GM21528 (cell line): ENCODE results near the gene CDC73.
"Not testable (repeated sequence)": the region's sequence is repeated elsewhere in the genome, so short reads cannot be mapped to it uniquely, and the experiment has no call there.

Experiments used
- ATAC-seq: cut with Tn5 transposase; IDR thresholded peaks from one replicate; pipeline ENCODE4 v1.9.1; 2021; ENCODE audit warnings: mild to moderate bottlenecking, moderate library complexity; ENCODE audit not compliant: unreplicated experiment, low FRiP score

CDC73 gene

DNA sequence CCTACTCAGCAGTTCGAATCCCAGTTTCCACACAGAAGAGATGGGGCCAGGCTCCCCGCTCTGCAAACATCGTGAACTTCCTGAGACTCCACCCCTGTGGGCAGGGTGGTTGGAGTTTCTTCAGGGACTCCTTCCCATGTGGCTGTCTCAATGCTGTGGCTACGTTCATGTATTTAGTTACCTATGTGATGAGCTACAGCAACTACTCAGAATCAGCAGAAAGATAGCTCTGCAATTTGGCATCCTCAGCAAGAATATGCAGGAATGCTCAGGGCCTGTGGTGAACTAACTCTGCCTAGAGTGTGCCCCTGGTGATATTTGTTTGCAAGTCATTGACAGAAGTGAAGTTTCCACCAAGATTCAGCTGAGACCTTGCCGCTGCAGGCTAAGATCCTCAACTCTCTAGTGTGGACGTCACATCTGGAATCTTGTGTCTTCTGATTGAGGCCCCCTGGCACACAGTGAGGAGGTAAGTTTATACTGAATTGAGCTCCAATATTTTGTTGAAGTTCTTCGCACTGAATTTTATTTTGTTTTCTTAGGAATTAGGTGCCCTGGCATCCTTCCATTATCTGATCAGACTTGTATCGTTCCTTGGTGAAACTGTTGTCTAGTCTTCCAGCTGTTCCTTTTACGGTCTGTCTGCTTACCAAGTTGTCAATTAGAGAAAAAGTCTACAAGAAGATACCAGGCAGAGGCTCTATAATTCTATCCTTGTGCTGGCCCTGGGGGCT is 8.4 kb upstream of the CDC73 start:
- no peak for ATAC-seq

DNA sequence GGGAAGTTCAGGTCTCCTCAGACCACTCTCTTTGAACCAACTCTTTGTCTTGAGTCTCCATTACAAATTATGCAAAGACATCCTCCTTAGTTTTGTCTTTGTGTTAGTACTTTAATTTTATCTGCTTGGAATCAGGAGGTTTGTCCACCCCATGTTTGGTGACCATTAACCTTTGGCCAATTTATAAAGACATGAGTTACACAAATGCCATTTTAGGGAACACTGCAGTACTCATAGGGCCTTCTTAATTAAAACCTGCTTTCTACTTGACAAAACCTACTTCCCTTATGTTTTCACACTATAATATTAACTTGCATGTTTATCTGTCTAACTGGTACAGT is 7.9 kb upstream of the CDC73 start:
- no peak for ATAC-seq

DNA sequence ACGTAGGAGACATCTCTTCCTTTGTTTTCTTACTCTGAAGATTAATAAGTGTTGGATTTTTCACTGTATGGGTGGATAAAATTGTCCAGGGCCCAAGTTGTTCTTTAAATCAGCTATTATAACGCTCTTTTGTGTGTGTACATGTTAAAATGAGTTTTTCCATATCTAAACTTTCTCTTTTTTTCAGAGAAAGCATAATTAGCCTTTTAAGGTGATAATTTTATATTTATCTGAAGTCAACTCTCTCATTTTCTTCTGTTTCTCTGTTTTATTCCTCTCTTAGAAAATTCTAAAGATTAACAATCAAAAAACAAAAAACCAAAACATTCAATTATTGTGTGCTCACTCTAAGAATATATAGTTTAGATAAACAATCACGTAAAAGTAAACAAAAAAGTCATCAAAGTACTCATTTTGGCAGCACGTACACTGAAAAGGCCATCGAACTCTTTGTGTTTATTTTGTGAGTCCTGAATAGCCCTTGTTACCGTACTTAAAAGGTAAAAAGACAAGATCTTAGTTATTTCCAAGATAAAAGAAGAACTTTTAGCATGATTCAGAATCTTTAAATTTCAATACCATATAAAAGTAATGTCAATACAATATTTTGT is 7.2 kb upstream of the CDC73 start:
- ATAC-seq: no peak

DNA sequence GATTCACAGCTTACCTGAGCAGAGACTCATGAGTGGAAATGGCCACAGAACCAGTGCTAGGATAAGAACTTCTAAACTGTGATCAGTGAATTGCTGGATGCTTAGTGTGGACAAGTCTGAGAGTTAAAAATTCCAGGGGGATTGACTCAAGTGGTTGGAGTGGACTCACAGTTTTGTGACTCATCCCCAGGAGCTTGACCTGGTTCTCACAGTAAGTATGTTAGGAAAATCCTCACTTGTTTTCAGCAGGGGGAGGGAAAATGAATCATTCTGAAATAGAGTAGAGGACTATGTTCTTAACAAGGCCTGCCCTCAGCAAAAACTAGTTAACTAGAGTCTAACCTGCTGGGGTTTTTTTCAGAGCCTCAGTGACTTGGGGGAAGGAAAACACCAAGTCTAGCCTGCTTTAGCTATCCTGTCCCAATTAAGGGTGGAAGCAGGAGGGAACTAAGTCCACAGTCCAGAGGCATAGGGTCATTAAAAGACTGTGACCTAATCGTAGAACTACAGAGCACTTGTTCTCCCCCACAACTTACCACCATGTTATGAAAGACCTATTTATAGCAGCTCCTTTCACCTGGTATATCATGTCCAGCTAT is 6.1 kb upstream of the CDC73 start:
- ATAC-seq: no peak

DNA sequence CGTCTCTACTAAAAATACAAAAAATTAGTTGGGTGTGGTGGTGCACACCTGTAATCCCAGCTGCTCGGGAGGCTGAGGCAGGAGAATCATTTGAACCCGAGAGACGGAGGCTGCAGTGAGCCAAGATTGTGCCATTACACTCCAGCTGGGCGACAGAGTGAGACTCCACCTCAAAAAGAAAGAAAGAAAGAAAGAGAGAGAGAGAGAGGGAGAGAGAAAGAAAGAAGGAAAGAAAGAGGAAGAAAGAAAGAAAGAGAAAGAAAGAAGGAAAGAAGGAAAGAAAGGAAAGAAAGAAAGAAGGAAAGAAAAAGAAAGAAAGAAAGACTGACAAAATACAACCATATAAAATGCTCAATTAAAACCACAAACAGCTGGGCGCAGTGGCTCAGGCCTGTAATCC is 4.7 kb upstream of the CDC73 start:
- ATAC-seq: not testable (repeated sequence)

DNA sequence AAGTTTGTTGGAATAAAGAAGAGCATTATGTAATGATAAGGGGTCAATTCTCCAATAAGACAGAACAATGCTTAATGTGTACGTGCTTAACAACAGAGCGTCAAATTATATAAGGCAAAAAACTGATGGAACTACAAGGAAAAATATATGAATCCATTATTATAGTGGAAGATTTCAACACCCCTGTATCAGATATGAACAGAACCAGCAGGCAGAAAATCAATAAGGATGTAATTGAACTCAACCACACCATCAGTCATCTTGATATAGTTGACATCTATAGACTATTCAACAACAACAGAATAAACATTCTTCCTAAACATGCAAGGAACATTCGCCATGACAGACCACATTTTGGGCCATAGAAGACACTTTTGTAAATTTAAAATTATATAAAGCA is 3.6 kb upstream of the CDC73 start:
- no peak for ATAC-seq

DNA sequence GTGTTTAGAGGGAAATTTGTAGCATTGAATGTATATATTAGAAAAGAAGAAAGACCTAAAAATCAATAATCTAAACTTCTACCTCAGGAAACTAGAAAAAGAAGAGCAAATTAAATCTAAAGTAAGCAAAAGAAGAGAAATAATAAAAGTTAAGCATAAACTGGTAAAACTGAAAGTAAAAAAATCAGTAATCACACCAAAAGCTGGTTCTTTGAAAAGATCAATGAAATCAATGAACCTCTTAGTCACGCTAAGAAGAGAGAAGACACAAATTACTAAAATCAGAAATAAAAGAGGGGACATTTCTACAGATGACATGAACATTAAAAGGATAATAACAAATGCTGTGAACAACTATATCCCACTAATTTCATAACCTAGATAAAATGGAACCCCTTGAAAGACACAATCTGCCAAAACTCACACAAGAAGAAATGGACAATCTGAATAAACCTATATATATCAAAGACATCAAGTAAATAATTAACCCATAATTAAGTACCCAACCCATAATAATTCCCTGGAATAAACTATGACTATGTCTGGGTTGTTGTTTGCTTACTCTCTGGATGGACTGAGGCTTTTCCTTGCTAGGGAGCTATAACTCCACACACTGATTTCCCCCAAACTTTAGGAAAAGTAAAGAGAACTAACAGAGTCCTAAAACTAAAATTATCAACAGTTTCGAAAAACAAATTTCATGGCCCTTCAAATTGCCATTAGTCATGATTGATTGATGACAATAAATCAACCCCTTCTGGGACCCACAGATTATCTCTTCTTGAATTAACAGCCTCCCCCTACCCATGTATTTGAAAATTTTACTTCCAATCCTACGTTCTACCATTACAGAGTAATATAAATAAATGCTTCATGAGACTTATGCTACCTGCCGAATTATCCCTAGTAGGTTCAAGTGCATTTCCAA is 2.8 kb upstream of the CDC73 start:
- no peak for ATAC-seq

DNA sequence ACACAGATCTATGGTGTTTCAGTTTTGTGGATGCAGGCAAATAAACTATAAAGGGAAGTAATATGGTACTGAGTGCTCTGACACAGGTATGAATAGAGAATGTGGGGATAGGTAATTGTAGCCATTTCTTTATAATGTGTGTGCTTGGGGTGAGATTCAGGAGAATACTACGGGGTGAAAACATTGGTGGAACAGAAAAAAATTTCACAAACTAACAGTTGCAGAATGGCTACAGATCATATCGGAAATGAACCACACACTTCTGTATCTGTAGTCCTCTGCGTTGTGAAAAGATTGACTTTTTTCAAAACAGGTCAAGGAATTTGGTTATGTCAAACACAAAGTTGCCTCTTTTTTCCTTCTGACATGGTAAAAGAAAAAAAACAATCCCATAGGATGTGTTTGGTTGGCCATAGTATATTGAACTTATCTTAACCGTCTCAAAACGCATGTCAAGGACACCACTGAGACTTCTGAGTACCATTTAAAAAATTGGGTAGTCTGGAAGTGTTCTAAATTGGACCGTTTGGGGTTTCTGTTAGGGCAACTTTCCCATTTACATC is 1.1 kb upstream of the CDC73 start:
- no peak for ATAC-seq

DNA sequence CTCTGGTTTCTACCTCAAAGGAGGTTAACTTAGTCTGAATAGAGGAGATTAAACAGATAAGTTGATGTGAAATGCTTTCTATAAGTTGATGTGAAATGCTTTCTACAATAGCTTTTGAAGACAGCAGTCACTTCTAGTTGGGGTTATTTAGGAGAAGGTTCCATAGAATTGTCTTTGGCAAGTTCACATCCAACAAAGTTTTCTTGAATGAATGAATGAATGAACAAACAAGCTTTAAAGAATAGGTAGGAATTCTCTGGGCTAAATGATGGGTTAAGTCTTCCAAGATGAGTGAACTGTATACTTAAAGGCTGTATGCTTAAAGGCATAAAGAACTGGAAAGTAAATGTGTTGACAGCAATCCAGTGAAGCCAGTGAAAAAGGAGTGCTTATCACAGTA is 1.9 kb downstream of the CDC73 start:
- no peak for ATAC-seq

DNA sequence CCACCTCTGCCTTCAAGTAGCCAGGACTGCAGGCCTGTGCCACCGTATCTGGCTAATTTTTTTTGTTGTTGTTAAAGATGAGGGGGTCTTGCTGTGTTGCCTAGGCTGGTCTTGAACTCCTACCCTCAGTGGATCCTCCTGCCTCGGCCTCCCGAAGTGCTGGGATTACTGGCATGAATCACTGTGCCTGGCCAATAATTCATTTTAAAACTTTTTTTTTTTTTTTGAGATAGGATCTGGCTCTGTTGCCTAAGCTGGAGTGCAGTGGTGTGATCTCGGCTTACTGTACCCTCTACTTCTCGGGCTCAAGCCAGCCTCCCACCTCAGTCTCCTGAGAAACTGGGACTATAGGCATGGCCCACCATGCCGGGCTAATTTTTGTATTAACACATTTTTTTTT is 3.5 kb downstream of the CDC73 start:
- ATAC-seq: no peak

DNA sequence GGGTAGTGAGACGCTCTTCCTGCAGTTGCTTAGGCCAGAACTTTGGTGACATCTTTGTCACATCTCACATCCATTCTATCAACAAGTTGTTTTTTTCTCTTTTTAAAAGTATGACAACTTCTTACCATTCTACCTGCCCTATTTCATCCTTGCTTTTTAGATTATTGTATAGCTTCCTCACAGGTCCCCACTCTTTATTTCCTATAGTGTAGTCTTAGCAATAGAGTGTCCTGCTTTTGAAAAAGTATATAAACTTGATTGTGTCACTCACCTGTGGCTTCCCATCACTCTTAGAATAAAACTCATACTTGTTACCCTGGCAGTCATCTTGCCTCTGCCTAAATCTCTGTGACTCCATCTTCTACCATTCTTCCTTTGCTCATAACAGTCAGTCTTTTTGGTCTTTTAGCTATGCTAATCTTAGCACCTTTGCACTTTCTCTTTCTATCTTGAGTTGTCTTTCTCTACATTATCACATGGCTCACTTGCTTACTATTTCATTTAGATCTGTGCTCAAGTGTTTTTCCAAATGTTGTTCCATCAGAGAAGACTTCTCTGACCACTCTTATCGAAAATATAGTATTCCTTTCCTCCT is 9.5 kb downstream of the CDC73 start:
- ATAC-seq: peak; percentile 60

DNA sequence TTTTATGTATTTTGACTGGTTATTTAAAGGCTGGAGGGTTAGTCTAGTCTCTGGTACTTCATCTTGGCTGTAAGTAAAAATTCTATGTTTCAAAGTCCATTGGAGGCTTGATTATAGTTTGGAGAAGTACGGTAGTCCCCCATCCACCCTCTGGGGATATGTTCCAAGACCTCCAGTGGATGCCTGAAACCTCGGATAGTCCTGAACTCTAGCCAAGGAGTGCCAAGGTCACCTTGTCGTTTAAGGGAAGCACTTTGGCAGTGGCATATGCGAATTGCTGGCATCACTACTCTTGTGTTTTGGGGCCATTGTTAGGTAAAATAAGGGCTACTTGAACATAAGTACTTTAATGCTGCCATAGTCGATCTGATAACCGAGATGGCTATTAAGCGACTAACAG is 18.4 kb downstream of the CDC73 start:
- no peak for ATAC-seq

DNA sequence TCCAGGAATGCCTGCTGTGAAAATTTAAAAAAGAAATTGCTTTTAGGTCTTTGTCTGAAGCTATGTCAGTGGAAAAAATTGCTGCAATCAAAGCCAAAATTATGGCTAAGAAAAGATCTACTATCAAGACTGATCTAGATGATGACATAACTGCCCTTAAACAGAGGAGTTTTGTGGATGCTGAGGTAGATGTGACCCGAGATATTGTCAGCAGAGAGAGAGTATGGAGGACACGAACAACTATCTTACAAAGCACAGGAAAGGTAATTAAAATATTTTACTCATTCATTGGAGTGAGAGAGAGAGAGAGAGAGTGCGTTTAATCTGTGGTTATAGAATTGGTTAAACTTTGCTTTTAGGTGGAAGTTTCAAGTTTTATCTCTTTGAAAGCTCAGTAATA is 20.0 kb downstream of the CDC73 start:
- ATAC-seq: no peak

DNA sequence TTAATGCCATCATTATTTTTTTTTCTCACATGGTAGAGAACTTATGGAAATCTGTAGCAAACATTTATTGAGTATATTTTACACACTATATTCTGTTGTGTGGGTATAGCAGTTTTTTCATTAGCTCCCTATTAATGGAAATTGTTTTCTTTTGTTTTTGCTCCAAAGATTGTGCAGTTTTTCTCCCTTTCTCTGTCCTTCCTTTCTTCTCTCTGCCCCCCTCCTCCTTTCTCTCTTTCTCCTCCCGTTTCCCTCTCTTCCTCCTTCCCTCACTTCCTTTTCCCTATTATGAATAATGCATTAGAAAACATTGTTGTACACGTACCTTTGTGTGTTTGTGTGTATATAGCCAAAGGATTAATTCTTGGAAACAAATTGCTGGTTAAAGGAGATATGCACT is 20.6 kb downstream of the CDC73 start:
- ATAC-seq: no peak

DNA sequence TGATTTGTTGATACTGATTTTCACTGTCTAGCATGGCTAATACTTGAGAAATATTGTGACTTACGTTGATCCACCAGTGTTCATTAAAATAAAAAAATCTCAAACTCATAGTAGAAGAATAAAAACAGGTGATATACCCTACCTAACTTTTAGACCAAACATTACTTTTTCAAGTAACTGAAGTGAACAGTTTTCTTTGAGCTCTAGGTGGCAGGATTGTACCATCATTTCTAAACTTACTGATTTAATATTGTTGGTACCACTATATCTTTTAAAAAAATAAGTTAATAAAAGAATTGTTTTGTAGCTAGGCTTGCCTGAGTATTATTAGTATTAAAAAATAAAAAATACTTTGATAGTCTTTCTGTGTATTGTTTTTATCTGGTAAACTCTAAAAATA is 21.5 kb downstream of the CDC73 start:
- no peak for ATAC-seq

DNA sequence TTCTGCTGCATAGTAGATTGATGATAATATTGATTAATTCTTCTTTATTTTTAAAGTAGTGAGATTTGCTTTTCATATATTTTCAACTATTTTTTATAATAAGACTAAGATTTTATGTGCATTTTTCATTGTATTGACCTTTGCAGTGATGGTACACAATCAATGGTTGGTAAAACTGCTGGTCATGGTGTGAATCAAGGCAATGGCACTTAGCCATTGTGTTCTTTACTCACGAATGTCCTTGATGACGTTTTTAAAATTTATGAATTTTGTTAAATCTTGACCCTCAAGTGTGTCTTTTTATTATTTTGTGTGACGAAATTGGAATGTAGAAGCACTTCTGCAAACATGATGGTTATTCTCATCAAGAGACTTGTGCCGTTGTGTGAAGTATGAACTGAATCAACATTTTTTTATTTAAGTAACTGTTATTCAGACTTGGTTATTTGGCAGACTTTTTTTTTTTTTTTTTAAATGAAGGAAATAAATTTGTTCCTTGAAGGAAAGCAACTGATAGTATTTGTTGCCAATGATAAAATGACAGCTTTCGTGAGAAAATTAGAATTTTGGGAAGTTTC is 22.6 kb downstream of the CDC73 start:
- no peak for ATAC-seq

DNA sequence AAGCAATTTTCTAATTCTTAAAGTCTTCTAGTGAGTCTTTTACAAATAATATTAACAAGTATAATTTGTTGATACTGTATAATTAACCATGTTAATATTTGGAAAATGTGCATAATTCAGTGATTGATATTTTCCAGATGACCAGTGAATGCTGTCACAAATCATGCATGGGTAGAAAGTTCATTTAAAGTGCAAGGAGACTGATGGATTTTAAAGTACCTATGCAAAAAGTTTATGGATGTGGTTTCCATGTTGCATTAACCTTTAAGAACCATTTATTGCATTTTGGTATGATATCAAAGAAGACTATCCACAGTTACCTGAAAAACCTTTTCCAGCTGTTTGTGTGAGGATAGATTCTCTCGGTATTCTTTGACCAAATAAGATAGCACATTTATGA is 23.2 kb downstream of the CDC73 start:
- ATAC-seq: no peak

DNA sequence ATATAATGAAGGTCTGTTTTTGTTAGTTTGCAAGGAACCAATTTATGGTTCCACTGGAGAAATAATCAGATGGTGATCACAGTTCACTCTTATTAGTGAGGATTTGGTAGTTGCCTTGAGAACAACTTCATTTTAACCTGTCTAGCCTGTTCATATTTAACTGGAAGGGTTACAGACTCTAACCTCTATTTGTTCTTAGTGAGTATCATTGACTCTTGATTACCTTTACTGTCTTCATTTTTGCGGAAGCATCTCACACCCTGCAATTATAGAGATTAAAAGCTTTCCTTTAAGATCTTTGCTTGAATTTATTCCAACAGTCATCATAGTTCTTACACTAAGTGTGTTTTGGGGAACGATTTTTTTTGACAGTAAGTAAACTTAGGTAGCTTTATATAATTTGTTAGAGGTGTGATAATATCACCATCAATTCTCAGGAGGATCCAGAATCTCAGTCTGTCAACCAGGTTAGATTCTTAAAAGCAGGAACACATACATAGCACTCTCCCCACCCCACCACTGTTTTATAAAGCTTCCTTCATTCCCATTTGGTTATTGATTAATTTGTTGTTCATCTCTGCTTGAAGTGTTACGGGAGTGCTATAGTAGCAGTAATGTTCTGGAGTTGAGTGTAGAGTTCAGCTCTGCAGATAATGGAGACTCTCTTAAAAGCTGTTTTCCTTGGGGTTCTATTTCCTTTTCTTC is 34.4 kb downstream of the CDC73 start:
- no peak for ATAC-seq

DNA sequence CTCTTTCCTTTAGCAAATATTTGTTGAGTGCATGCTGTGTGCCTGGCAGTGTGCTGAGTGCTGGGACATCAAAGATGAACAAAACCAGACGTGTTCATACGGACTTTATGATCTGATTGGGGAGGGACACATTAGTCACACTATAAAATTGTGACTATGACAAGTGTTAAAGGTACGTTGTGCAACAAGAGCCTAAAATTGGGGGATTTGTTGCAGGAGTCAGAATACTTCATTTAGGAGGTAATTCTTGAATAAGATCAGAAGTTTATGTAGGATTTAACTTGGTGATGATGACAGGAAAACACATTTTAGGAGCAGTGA is 35.0 kb downstream of the CDC73 start:
- no peak for ATAC-seq

DNA sequence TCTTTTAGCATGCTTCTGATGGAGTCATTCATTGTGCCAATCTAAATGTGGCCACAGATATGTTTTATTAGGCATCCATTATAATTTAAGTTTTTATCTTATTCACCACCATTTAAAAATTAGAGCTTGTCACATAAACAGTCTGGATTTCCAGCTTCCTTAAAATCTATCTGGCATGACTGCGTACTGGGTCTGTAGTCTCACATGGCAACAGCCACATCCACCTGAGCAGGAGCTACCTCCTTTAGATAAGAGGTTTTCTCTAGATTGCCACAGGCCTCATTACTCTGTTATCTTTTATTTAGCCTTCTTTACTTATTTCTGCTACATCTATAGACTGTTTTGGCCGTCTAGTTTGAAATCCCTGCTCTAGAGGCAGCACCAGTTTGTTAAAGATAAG is 35.5 kb downstream of the CDC73 start:
- no peak for ATAC-seq
